ENCODE measurements around the gene ICAM5.

Gene ICAM5

GRCh38 chr19:10320602-10321416, 31.1 kb downstream of the ICAM5 start:
- Histone ChIP-seq H3K36me3 (ENCODE audit: control insufficient read depth in 1 of 2, insufficient read depth in 2 of 2, low read length in 2 of 2) (peaks cover 27 to 72% of the 10 kb centered on the region in 2 donors), H3K9me3 (ENCODE audit: control insufficient read depth in 1 of 2, low read length in 2 of 2) (no peaks in the 10 kb centered on the region), H3K4me1 (ENCODE audit: control insufficient read depth in 1 of 2, insufficient read depth in 2 of 2, low read length in 2 of 2) (peaks cover 28 to 35% of the 10 kb centered on the region in 2 donors), H3K27ac (ENCODE audit: low read depth, low read length) (peak overlapping the region; percentile 65), H3K9ac (ENCODE audit: low read depth in 1 of 2, low read length in 2 of 2) (peak overlapping the region in 1 of 2 donors; percentile 5), H3K4me3 (ENCODE audit: low read depth in 1 of 2, low read length in 2 of 2) (no peak overlapping the region), H3K27me3 (ENCODE audit: control insufficient read depth in 1 of 2, insufficient read depth in 2 of 2, low read length in 2 of 2) (no peaks in the 10 kb centered on the region)

- H3K9me3 ChIP-seq (ENCODE audit: control insufficient read depth in 1 of 2, low read length in 2 of 2) = no peaks in the 10 kb centered on the region
- peak overlapping the region; percentile 5 to 74 for H3K9ac ChIP-seq (ENCODE audit: low read depth in 1 of 2, low read length in 2 of 2)
- peaks cover 22 to 29% of the 10 kb centered on the region in 2 donors for H3K4me1 ChIP-seq (ENCODE audit: control insufficient read depth in 1 of 2, insufficient read depth in 2 of 2, low read length in 2 of 2)
- peak overlapping the region in 1 of 2 donors; percentile 55 for H3K4me3 ChIP-seq (ENCODE audit: low read depth in 1 of 2, low read length in 2 of 2)
- H3K27ac ChIP-seq (ENCODE audit: low read depth, low read length) = peak overlapping the region; percentile 65
- H3K27me3 ChIP-seq (ENCODE audit: control insufficient read depth in 1 of 2, insufficient read depth in 2 of 2, low read length in 2 of 2) = no peaks in the 10 kb centered on the region
- H3K36me3 ChIP-seq (ENCODE audit: control insufficient read depth in 1 of 2, insufficient read depth in 2 of 2, low read length in 2 of 2) = peaks cover 27 to 78% of the 10 kb centered on the region in 2 donors
Measured at GRCh38 chr19:10321417-10321797, 31.7 kb downstream of the ICAM5 start.

- H3K27me3 ChIP-seq (ENCODE audit: control insufficient read depth in 1 of 2, insufficient read depth in 2 of 2, low read length in 2 of 2) = no peaks in the 10 kb centered on the region
- H3K9ac ChIP-seq (ENCODE audit: low read depth in 1 of 2, low read length in 2 of 2) = peak overlapping the region; percentile 5 to 74
- H3K4me1 ChIP-seq (ENCODE audit: control insufficient read depth in 1 of 2, insufficient read depth in 2 of 2, low read length in 2 of 2) = peaks cover 20 to 28% of the 10 kb centered on the region in 2 donors
- H3K36me3 ChIP-seq (ENCODE audit: control insufficient read depth in 1 of 2, insufficient read depth in 2 of 2, low read length in 2 of 2) = peaks cover 31 to 82% of the 10 kb centered on the region in 2 donors
- peak overlapping the region; percentile 65 for H3K27ac ChIP-seq (ENCODE audit: low read depth, low read length)
- peak overlapping the region; percentile 40 to 55 for H3K4me3 ChIP-seq (ENCODE audit: low read depth in 1 of 2, low read length in 2 of 2)
- no peaks in the 10 kb centered on the region for H3K9me3 ChIP-seq (ENCODE audit: control insufficient read depth in 1 of 2, low read length in 2 of 2)
Measured at GRCh38 chr19:10321874-10322835, 32.4 kb downstream of the ICAM5 start.

- no peak overlapping the region for H3K9ac ChIP-seq (ENCODE audit: low read depth in 1 of 2, low read length in 2 of 2)
- H3K4me3 ChIP-seq (ENCODE audit: low read depth in 1 of 2, low read length in 2 of 2) = no peak overlapping the region
- peaks cover 19 to 27% of the 10 kb centered on the region in 2 donors for H3K4me1 ChIP-seq (ENCODE audit: control insufficient read depth in 1 of 2, insufficient read depth in 2 of 2, low read length in 2 of 2)
- no peak overlapping the region for H3K27ac ChIP-seq (ENCODE audit: low read depth, low read length)
- H3K9me3 ChIP-seq (ENCODE audit: control insufficient read depth in 1 of 2, low read length in 2 of 2) = no peaks in the 10 kb centered on the region
- no peaks in the 10 kb centered on the region for H3K27me3 ChIP-seq (ENCODE audit: control insufficient read depth in 1 of 2, insufficient read depth in 2 of 2, low read length in 2 of 2)
- H3K36me3 ChIP-seq (ENCODE audit: control insufficient read depth in 1 of 2, insufficient read depth in 2 of 2, low read length in 2 of 2) = peaks cover 41 to 90% of the 10 kb centered on the region in 2 donors
Measured at GRCh38 chr19:10325732-10326131, 36.0 kb downstream of the ICAM5 start.

- Histone ChIP-seq H3K27me3 (ENCODE audit: control insufficient read depth in 1 of 2, insufficient read depth in 2 of 2, low read length in 2 of 2) (no peaks in the 10 kb centered on the region), H3K9me3 (ENCODE audit: control insufficient read depth in 1 of 2, low read length in 2 of 2) (no peaks in the 10 kb centered on the region), H3K27ac (ENCODE audit: low read depth, low read length) (no peak overlapping the region), H3K36me3 (ENCODE audit: control insufficient read depth in 1 of 2, insufficient read depth in 2 of 2, low read length in 2 of 2) (peaks cover 37 to 74% of the 10 kb centered on the region in 2 donors), H3K9ac (ENCODE audit: low read depth in 1 of 2, low read length in 2 of 2) (no peak overlapping the region), H3K4me3 (ENCODE audit: low read depth in 1 of 2, low read length in 2 of 2) (no peak overlapping the region), H3K4me1 (ENCODE audit: control insufficient read depth in 1 of 2, insufficient read depth in 2 of 2, low read length in 2 of 2) (peaks cover 19 to 20% of the 10 kb centered on the region in 2 donors)
Measured at GRCh38 chr19:10327793-10328192, 38.0 kb downstream of the ICAM5 start.

- H3K27me3 ChIP-seq (ENCODE audit: control insufficient read depth in 1 of 2, insufficient read depth in 2 of 2, low read length in 2 of 2) = no peaks in the 10 kb centered on the region
- H3K4me3 ChIP-seq (ENCODE audit: low read depth in 1 of 2, low read length in 2 of 2) = no peak overlapping the region
- peaks cover 37 to 64% of the 10 kb centered on the region in 2 donors for H3K36me3 ChIP-seq (ENCODE audit: control insufficient read depth in 1 of 2, insufficient read depth in 2 of 2, low read length in 2 of 2)
- H3K27ac ChIP-seq (ENCODE audit: low read depth, low read length) = no peak overlapping the region
- H3K9ac ChIP-seq (ENCODE audit: low read depth in 1 of 2, low read length in 2 of 2) = no peak overlapping the region
- no peaks in the 10 kb centered on the region for H3K9me3 ChIP-seq (ENCODE audit: control insufficient read depth in 1 of 2, low read length in 2 of 2)
- H3K4me1 ChIP-seq (ENCODE audit: control insufficient read depth in 1 of 2, insufficient read depth in 2 of 2, low read length in 2 of 2) = peaks cover 15 to 18% of the 10 kb centered on the region in 2 donors
Measured at GRCh38 chr19:10328558-10329429, 39.0 kb downstream of the ICAM5 start.

GRCh38 chr19:10329555-10329954, 39.8 kb downstream of the ICAM5 start:
- Histone ChIP-seq H3K9me3 (ENCODE audit: control insufficient read depth in 1 of 2, low read length in 2 of 2) (no peaks in the 10 kb centered on the region), H3K27me3 (ENCODE audit: control insufficient read depth in 1 of 2, insufficient read depth in 2 of 2, low read length in 2 of 2) (no peaks in the 10 kb centered on the region), H3K4me3 (ENCODE audit: low read depth in 1 of 2, low read length in 2 of 2) (no peak overlapping the region), H3K9ac (ENCODE audit: low read depth in 1 of 2, low read length in 2 of 2) (no peak overlapping the region), H3K4me1 (ENCODE audit: control insufficient read depth in 1 of 2, insufficient read depth in 2 of 2, low read length in 2 of 2) (peaks cover 20 to 26% of the 10 kb centered on the region in 2 donors), H3K36me3 (ENCODE audit: control insufficient read depth in 1 of 2, insufficient read depth in 2 of 2, low read length in 2 of 2) (peaks cover 36 to 59% of the 10 kb centered on the region in 2 donors), H3K27ac (ENCODE audit: low read depth, low read length) (no peak overlapping the region)

- no peaks in the 10 kb centered on the region for H3K9me3 ChIP-seq (ENCODE audit: control insufficient read depth in 1 of 2, low read length in 2 of 2)
- H3K4me3 ChIP-seq (ENCODE audit: low read depth in 1 of 2, low read length in 2 of 2) = peak overlapping the region; percentile 90 to 98
- H3K27ac ChIP-seq (ENCODE audit: low read depth, low read length) = peak overlapping the region; percentile 47
- peak overlapping the region; percentile 53 to 61 for H3K9ac ChIP-seq (ENCODE audit: low read depth in 1 of 2, low read length in 2 of 2)
- H3K27me3 ChIP-seq (ENCODE audit: control insufficient read depth in 1 of 2, insufficient read depth in 2 of 2, low read length in 2 of 2) = no peaks in the 10 kb centered on the region
- H3K36me3 ChIP-seq (ENCODE audit: control insufficient read depth in 1 of 2, insufficient read depth in 2 of 2, low read length in 2 of 2) = peaks cover 29 to 34% of the 10 kb centered on the region in 2 donors
- H3K4me1 ChIP-seq (ENCODE audit: control insufficient read depth in 1 of 2, insufficient read depth in 2 of 2, low read length in 2 of 2) = peaks cover 20 to 30% of the 10 kb centered on the region in 2 donors
Measured at GRCh38 chr19:10332158-10332964, 42.6 kb downstream of the ICAM5 start.
